Naive B cell (primary cell): ENCODE results near the gene PUS1. TPM values are rescaled to one million over a fixed set of nuclear protein-coding genes. Genes with fewer than 3 reads are reported as not detected.

Experiments
- ATAC-seq, 2 donors: fragments of 150-1000 bp; cut with Tn5 transposase; 2 replicates each; pipeline ENCODE4 v1.10.0; 2021; ENCODE audit warnings: low read depth in 2 of 2, mild to moderate bottlenecking in 2 of 2, moderate library complexity in 2 of 2
- DNase-seq: peaks from one replicate; pipeline ENCODE4 v3.0.0; 2022
- H3K27ac Mint-ChIP-seq, 6 donors: one replicate each; pipeline ENCODE4 v1.8.0; 2020 to 2022; ENCODE audit warnings: mild to moderate bottlenecking in 6 of 6, mixed read lengths in 6 of 6, moderate library complexity in 5 of 6, inconsistent platforms in 2 of 6
- H3K27me3 Mint-ChIP-seq, 3 donors: one replicate each; pipeline ENCODE4 v1.8.0; 2021 to 2022; ENCODE audit warnings: mixed read lengths in 3 of 3, mild to moderate bottlenecking in 1 of 3
- H3K36me3 Mint-ChIP-seq, 2 donors: one replicate each; pipeline ENCODE4 v1.8.0; 2020 to 2022; ENCODE audit warnings: mixed read lengths in 2 of 2, inconsistent platforms in 1 of 2, mild to moderate bottlenecking in 1 of 2
- H3K4me1 Mint-ChIP-seq, 3 donors: one replicate each; pipeline ENCODE4 v1.8.0; 2020 to 2022; ENCODE audit warnings: mixed read lengths in 3 of 3, inconsistent platforms in 1 of 3, mild to moderate bottlenecking in 1 of 3, moderate library complexity in 1 of 3
- H3K4me3 Mint-ChIP-seq, 8 donors: one replicate each; pipeline ENCODE4 v1.8.0; 2020 to 2022; ENCODE audit warnings: mild to moderate bottlenecking in 8 of 8, mixed read lengths in 8 of 8, moderate library complexity in 8 of 8, inconsistent platforms in 2 of 8
- H3K9me3 Mint-ChIP-seq, 7 donors: one replicate each; pipeline ENCODE4 v1.8.0; 2020 to 2022; ENCODE audit warnings: mixed read lengths in 7 of 7, mild to moderate bottlenecking in 5 of 7, inconsistent platforms in 2 of 7, moderate library complexity in 1 of 7
- polyA plus RNA-seq, 6 donors: library from polyadenylated mRNA; unstranded; fragments of 300-500 nt; fragmentation: Illumina TruSeq; gene quantifications; one replicate each; pipeline ENCODE4 v1.2.3, GENCODE V29; 2021; ENCODE audit warnings: low read depth in 6 of 6

The PUS1 gene
- polyA plus RNA-seq, 6 donors from 2014 or later = 9.7 to 43.2 (median 22.5) TPM

DNA sequence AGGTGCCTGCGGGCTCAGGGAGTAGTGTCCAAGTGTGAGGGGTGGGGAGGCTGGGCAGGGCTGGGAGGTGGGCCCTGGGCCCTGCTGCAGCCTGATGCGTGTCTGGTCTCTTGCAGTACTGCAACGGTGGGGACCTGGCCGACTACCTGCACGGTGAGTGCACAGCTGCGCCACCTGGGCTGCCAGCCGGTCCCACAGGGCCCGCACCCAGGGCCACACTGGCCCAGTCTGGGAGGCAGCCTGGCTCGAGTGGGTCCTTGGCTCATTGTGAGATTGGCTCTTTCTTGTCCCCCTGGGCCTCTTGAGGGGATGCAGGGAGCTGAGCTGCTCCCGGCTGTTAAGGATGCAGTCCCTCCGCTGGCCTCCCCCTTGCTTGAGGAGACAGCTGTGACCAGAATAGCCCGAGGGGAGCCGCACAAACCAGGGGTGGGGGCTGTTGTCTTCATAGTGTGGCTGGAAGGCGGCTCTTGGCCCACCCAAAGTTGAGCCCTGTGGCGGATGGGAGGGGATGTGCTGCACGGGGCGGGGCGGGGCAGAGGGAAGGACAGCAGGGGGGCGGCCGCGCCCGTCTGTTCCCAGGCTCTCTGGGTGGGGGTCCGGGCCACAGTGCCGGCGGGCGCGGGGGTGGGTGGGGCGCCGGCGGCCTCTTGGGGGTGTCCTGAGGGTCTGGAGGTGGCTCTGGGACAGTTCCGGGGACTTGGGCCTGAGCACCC lies 21.5 kb upstream of the PUS1 start:
- Mint-ChIP-seq H3K36me3 (no peaks in the 10 kb centered on the region), H3K4me1 (peaks cover 0 to 12% (median 7%) of the 10 kb centered on the region in 3 donors), H3K9me3 (no peaks in the 10 kb centered on the region), H3K4me3 (no peak overlapping the region), H3K27me3 (no peaks in the 10 kb centered on the region), H3K27ac (no peak overlapping the region)
- DNase-seq (no peak), ATAC-seq (no peak)

DNA sequence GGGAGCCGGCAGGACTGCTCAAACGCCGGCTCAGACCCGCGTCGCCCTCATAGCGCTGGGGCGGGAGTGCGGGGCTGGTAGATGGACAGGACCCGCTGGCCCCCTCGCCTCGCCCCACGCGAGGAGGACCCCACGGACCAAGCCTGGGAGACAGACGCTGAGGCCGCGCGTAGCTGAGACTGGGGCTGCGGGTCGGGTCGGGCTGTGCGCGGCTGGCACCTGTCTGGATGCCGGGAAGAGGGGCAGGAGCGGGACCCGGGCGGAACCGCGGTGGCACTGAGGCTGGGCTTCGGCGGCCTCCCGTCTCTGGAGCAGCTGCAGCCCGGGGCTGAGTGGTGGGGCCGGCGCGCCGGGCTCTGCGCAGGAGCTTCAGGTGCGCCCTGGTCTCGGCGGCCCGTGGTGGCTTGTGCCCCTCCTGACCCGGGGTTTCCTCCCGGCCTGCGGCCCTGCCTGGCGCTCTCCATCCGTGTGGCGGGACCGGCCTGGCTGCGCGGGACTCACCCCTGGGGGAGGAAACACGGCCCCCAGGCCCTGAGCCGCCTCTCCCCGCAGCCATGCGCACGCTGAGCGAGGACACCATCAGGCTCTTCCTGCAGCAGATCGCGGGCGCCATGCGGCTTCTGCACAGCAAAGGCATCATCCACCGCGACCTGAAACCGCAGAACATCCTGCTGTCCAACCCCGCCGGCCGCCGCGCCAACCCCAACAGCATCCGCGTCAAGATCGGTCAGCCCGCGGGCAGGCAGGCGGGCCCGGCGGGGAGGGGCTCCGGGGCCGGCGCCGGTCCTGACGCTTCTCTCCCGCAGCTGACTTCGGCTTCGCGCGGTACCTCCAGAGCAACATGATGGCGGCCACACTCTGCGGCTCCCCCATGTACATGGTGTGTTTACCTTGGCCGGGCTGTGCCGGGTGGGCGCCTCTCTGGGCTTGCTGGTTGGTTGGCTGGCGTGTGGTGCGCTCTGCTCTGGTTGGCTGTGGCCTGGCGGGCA lies 20.7 kb upstream of the PUS1 start:
- no peaks in the 10 kb centered on the region for H3K36me3 Mint-ChIP-seq
- H3K4me1 Mint-ChIP-seq = peaks cover 0 to 12% (median 5%) of the 10 kb centered on the region in 3 donors
- no peaks in the 10 kb centered on the region for H3K27me3 Mint-ChIP-seq
- H3K27ac Mint-ChIP-seq = no peak overlapping the region
- H3K4me3 Mint-ChIP-seq = no peak overlapping the region
- ATAC-seq (no peak), DNase-seq (no peak)
- H3K9me3 Mint-ChIP-seq = no peaks in the 10 kb centered on the region

DNA sequence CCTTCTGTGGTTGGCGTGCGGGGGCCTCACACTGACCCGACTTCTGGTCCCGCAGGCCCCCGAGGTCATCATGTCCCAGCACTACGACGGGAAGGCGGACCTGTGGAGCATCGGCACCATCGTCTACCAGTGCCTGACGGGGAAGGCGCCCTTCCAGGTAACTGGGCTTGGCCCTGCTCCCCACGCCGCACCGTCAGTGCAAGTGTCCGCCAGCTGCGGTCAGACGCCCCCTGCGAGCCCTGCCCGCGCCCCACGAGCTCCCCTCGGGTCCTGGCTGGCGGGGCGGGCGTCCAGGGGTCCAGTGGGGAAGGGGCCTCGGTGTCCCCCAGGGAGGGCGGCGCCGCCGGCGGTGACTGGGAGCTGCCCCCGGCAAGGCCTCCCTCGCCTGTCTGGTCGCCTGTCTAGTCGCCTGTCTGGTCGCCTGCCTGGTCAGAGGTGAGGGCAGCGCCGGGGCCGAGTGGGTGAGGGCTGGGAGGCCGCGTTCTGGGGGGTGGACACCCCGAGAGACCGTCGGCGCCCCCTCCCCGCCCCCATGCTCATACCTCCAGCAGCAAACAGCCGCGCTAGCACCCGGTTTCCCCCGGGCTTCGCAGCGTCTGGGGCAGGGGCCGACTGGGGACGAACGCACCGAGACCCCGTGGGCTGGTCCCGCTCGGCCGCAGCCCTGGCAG lies 19.9 kb upstream of the PUS1 start:
- Mint-ChIP-seq H3K36me3 (no peaks in the 10 kb centered on the region), H3K27ac (no peak overlapping the region), H3K4me3 (no peak overlapping the region), H3K4me1 (peaks cover 0 to 5% (median 3%) of the 10 kb centered on the region in 3 donors), H3K27me3 (no peaks in the 10 kb centered on the region), H3K9me3 (no peaks in the 10 kb centered on the region)
- DNase-seq (no peak), ATAC-seq (no peak)

DNA sequence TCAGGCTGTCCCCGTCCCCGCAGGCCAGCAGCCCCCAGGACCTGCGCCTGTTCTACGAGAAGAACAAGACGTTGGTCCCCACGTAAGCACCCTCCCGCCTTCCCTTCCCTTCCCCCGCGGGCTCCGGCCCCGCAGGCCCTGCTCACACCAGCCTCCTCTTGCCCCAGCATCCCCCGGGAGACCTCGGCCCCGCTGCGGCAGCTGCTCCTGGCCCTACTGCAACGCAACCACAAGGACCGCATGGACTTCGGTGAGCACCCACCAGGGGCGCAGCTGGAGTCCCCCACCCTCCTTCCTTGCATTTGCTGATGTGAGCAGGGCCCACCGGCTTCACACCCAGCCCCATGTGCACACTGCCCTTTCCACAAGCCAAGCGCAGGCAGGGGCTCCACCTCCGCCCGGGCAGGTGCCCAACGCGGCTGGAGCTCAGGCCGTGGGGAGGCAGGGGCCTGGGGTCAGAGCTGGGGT lies 19.3 kb upstream of the PUS1 start:
- Mint-ChIP-seq H3K27ac (no peak overlapping the region), H3K36me3 (no peaks in the 10 kb centered on the region), H3K27me3 (no peaks in the 10 kb centered on the region), H3K9me3 (no peaks in the 10 kb centered on the region), H3K4me1 (peaks cover 0 to 3% (median 0%) of the 10 kb centered on the region in 3 donors), H3K4me3 (no peak overlapping the region)
- no peak for DNase-seq
- no peak for ATAC-seq

DNA sequence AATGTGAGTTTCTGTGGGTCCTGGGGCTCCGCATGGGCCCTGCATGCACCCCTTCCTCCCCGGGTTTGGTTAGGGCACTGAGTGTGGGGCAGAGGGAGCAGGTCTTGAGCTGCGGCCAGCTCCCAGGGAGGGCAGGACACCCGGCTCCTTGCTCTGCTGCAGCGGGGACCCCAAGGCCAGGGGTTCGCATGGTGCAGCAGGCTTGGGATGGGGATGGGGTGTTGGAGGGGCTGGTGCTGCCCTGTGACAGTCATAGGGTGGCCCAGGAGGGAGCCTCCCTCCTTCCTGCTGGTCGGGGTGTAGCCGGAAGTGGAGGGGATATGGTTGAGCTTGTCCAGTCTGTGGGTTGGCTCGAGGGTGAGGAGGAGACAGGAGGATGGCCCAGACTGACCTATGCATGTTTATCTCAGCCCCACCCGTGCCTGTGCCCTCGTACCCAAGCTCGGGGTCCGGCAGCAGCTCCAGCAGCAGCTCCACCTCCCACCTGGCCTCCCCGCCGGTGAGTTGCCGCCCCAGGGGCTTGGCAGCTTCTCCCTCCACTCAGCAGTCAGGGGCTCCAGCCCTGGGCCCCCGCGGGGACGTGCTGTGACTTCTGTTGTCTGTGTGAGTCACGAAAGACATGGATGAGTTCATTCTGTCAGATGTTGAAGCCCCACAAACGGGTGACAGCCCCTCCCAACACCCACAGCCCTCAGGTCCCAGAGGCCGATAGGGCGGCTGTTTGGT lies 18.6 kb upstream of the PUS1 start:
- no peaks in the 10 kb centered on the region for H3K27me3 Mint-ChIP-seq
- DNase-seq = no peak
- H3K9me3 Mint-ChIP-seq = no peaks in the 10 kb centered on the region
- H3K4me1 Mint-ChIP-seq = peaks cover 0 to 2% (median 0%) of the 10 kb centered on the region in 3 donors
- H3K4me3 Mint-ChIP-seq = no peak overlapping the region
- no peaks in the 10 kb centered on the region for H3K36me3 Mint-ChIP-seq
- no peak for ATAC-seq
- no peak overlapping the region for H3K27ac Mint-ChIP-seq

DNA sequence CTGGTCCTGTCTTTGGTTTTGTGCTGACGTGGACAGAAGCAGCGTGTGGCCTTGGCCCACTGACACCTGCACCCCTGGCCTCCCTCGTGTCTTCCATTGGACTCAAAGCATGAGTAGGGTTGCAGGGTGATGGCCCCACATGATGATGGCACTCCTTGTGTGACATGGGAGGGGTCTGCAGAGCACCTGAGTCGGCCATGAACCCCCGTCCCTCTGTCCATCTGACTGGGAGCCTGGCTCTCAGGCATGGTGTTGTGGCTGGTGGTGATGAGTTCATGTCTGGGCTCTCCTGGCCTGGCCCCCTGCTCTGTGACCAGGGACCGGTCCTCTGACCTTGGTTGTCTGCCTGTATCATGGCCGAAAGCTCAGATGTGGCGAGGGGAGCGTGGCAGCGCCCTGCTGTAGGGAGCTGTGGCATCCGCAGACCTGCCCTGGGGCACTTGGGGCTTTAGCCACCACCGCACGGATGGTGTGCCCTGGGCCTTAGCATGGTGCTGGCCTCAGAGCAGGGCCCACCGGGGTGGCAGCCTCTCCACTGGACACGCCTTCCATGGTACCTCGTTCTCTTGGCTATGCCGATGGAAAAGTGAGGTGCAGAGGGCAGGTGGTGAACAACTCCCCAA lies 17.9 kb upstream of the PUS1 start:
- ATAC-seq (no peak), DNase-seq (no peak)
- Mint-ChIP-seq H3K27me3 (no peaks in the 10 kb centered on the region), H3K9me3 (no peaks in the 10 kb centered on the region), H3K27ac (no peak overlapping the region), H3K4me3 (no peak overlapping the region), H3K4me1 (no peaks in the 10 kb centered on the region), H3K36me3 (no peaks in the 10 kb centered on the region)

DNA sequence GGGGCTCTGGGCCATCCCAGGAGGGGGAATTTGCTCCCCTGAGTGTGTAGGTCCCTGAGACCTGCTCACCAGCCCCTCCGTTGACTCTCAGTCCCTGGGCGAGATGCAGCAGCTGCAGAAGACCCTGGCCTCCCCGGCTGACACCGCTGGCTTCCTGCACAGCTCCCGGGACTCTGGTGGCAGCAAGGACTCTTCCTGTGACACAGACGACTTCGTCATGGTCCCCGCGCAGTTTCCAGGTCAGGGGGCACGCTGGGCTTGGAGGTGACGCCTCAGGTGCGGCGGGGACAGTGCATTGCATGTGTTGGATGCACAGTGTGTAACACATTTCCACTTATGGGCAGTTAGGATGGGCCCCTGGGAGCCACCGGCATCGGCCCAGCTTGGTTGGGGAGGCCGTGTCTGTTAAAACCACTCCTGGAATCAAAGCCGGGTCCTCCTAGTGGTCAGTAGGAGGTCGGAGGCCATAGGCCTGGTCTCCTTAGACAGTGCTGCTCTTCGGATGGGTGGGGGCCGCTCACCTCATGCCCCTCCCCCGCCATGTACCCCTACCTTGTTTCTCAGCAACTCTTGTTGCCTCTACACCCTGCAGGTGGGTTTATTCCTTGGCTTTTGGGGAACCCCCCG lies 17.1 kb upstream of the PUS1 start:
- Mint-ChIP-seq H3K9me3 (no peaks in the 10 kb centered on the region), H3K36me3 (no peaks in the 10 kb centered on the region), H3K27ac (no peak overlapping the region), H3K4me1 (no peaks in the 10 kb centered on the region), H3K4me3 (no peak overlapping the region), H3K27me3 (no peaks in the 10 kb centered on the region)
- no peak for ATAC-seq
- no peak for DNase-seq

DNA sequence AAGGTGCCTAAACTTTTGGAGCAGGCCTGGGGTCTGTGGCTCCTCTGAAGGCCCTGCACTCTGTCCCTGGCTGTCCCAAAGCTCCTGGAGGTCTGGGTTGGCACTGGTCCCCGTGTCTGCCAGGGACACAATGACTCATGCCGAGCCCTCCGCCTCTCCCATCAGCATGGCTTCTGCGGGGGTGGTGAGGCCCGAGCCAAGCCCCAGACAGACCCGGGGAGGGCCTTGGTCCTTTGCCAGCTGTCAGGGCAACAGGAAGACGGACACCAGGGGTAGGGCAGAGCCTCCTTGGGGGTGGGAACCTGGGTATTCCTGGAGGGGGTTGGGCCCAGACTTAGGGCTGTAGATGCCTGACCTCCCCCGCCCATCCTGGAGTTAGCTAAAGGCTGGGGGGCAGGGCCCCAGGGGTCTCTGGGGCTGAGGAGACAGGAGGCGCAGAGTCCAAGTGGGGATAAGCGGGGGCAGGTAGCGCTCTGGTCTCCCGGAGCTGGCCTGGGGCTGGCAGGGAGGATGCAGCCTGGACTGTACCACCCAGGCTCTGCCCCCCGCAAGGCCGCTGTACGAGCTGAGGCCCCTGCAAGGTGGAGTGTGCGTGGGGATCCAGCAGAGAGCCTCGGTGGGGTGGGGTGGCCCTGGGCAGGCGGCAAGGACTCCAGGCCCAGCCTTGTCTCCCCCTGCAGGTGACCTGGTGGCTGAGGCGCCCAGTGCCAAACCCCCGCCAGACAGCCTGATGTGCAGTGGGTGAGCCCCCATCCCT lies 16.4 kb upstream of the PUS1 start:
- ATAC-seq (no peak), DNase-seq (no peak)
- Mint-ChIP-seq H3K27ac (no peak overlapping the region), H3K4me1 (no peaks in the 10 kb centered on the region), H3K36me3 (no peaks in the 10 kb centered on the region), H3K4me3 (no peak overlapping the region), H3K27me3 (no peaks in the 10 kb centered on the region), H3K9me3 (no peaks in the 10 kb centered on the region)

DNA sequence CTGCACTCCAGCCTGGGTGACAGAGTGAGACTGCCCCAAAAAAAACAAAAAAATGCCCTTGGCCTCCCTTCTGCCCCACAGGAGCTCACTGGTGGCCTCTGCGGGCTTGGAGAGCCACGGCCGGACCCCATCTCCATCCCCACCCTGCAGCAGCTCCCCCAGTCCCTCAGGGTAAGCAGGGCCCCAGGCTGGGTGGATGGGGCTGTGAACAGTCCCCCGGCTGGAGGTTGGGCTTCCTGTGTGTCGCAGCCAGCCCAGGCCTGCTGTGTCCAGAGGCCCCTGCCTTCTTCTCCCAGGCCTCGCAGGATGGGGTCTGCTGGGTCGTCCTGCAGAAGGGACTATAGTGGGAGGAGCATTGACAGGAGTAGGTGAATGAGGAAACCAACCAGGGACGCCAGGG lies 15.4 kb upstream of the PUS1 start:
- ATAC-seq (no peak), DNase-seq (no peak)
- Mint-ChIP-seq H3K36me3 (no peaks in the 10 kb centered on the region), H3K9me3 (no peaks in the 10 kb centered on the region), H3K27me3 (no peaks in the 10 kb centered on the region), H3K4me1 (no peaks in the 10 kb centered on the region), H3K27ac (no peak overlapping the region), H3K4me3 (no peak overlapping the region)

DNA sequence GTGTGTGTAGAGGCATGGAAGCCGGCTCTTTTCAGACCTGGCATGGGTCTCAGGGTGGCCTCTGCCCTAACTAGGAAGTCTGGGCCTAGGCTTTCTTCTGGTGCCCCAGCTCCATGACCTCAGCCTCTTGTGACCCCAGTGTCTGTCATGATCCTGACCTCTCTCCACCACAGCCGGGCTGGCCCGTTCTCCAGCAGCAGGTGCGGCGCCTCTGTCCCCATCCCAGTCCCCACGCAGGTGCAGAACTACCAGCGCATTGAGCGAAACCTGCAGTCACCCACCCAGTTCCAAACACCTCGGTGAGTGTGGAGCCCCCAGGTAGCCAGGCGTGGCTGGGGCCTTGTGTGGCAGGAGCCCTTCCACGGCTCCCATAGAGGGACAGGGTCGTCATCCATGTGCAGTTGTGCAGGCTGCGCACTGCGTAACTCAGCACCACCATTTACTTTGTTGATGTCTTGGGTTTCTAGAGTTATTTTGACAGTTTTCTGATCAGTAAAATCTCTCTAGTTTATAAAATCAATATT lies 14.8 kb upstream of the PUS1 start:
- no peaks in the 10 kb centered on the region for H3K27me3 Mint-ChIP-seq
- no peak for ATAC-seq
- DNase-seq = no peak
- no peak overlapping the region for H3K4me3 Mint-ChIP-seq
- no peaks in the 10 kb centered on the region for H3K36me3 Mint-ChIP-seq
- no peaks in the 10 kb centered on the region for H3K4me1 Mint-ChIP-seq
- no peaks in the 10 kb centered on the region for H3K9me3 Mint-ChIP-seq
- peak overlapping the region in 1 of 6 donors; percentile 79 for H3K27ac Mint-ChIP-seq

DNA sequence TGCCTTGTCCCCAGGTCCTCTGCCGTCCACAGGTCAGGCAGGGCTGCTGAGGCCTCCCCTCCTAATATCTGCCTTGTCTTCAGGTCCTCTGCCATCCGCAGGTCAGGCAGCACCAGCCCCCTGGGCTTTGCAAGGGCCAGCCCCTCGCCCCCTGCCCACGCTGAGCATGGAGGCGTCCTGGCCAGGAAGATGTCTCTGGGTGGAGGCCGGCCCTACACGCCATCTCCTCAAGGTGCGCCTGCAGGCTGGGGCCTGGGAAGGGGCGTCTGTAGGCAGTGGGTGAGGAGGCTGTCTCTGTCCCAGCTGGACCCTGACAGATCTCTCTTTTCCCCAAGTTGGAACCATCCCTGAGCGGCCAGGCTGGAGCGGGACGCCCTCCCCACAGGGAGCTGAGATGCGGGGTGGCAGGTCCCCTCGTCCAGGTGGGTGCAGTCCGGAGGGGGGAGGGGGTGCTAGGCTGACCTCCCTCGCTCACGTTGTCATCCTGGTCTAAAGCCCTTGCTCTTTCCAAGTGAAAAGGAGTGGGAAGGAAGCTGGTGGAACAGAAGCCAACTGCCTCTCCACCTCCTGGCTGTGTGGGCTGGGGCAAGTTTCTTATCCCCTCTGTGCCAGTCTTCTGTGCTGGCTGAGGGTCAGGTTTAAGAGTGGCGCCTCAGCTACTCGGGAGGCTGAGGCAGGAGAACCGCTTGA lies 13.9 kb upstream of the PUS1 start:
- Mint-ChIP-seq H3K4me1 (no peaks in the 10 kb centered on the region), H3K36me3 (no peaks in the 10 kb centered on the region), H3K27ac (no peak overlapping the region)

More for the DNA sequence above, 13.9 kb upstream of the PUS1 start:
- H3K9me3 Mint-ChIP-seq = no peaks in the 10 kb centered on the region
- DNase-seq (no peak), ATAC-seq (no peak)
- H3K4me3 Mint-ChIP-seq = no peak overlapping the region
- H3K27me3 Mint-ChIP-seq = no peaks in the 10 kb centered on the region
